Measurements from ENCODE around the gene FRAS1.

Gene FRAS1

GRCh38 chr4:78065508-78066192, 8.5 kb downstream of the FRAS1 start:
- Histone ChIP-seq H3K4me3 (ENCODE audit: low read depth in 1 of 2, low read length in 2 of 2) (no peak overlapping the region), H3K9ac (ENCODE audit: low read depth, low read length) (no peak overlapping the region), H3K79me2 (ENCODE audit: insufficient read depth, low read length) (no peaks in the 10 kb centered on the region), H3K27me3 (ENCODE audit: insufficient read depth, low read length, poor library complexity) (peaks cover 4% of the 10 kb centered on the region), H2AFZ (ENCODE audit: low read depth, low read length) (no peak overlapping the region), H3K9me3 (ENCODE audit: insufficient read depth, low read length, severe bottlenecking) (no peaks in the 10 kb centered on the region), H3K36me3 (ENCODE audit: insufficient read depth, low read length) (no peaks in the 10 kb centered on the region), H4K20me1 (ENCODE audit: insufficient read depth, low read length) (no peaks in the 10 kb centered on the region), H3K27ac (ENCODE audit: low read length) (no peak overlapping the region), H3K4me2 (ENCODE audit: insufficient read depth, low read length) (no peak overlapping the region), H3K4me1 (ENCODE audit: insufficient read depth, low read length) (no peaks in the 10 kb centered on the region)
- DNase-seq (no peak), ATAC-seq (ENCODE audit: insufficient read depth, low read depth) (no peak)
- TF ChIP-seq CTCF (IDR thresholded peaks at IDR 0.05; ENCODE audit: borderline replicate concordance, extremely low read depth, low read length, poor library complexity, severe bottlenecking), result no peak
- no peak for TF ChIP-seq EZH2 (IDR thresholded peaks at IDR 0.05; ENCODE audit: borderline replicate concordance, low read depth, low read length, severe bottlenecking)

GRCh38 chr4:78068481-78068880, 11.4 kb downstream of the FRAS1 start:
- no peaks in the 10 kb centered on the region for H3K79me2 ChIP-seq (ENCODE audit: insufficient read depth, low read length)
- no peaks in the 10 kb centered on the region for H3K9me3 ChIP-seq (ENCODE audit: insufficient read depth, low read length, severe bottlenecking)
- DNase-seq (no peak), ATAC-seq (ENCODE audit: insufficient read depth, low read depth) (no peak)
- no peak overlapping the region for H3K9ac ChIP-seq (ENCODE audit: low read depth, low read length)
- H3K4me3 ChIP-seq (ENCODE audit: low read depth in 1 of 2, low read length in 2 of 2), result no peak overlapping the region
- H3K27ac ChIP-seq (ENCODE audit: low read length), result no peak overlapping the region
- TF ChIP-seq EZH2 (IDR thresholded peaks at IDR 0.05; ENCODE audit: borderline replicate concordance, low read depth, low read length, severe bottlenecking) (no peak), CTCF (IDR thresholded peaks at IDR 0.05; ENCODE audit: borderline replicate concordance, extremely low read depth, low read length, poor library complexity, severe bottlenecking) (no peak)
- no peak overlapping the region for H2AFZ ChIP-seq (ENCODE audit: low read depth, low read length)
- H3K4me2 ChIP-seq (ENCODE audit: insufficient read depth, low read length), result no peak overlapping the region
- no peaks in the 10 kb centered on the region for H3K36me3 ChIP-seq (ENCODE audit: insufficient read depth, low read length)
- H4K20me1 ChIP-seq (ENCODE audit: insufficient read depth, low read length), result no peaks in the 10 kb centered on the region
- no peaks in the 10 kb centered on the region for H3K27me3 ChIP-seq (ENCODE audit: insufficient read depth, low read length, poor library complexity)
- H3K4me1 ChIP-seq (ENCODE audit: insufficient read depth, low read length), result no peaks in the 10 kb centered on the region

GRCh38 chr4:78069319-78069718, 12.2 kb downstream of the FRAS1 start:
- H3K4me2 ChIP-seq (ENCODE audit: insufficient read depth, low read length), result no peak overlapping the region

More at GRCh38 chr4:78069319-78069718, 12.2 kb downstream of the FRAS1 start:
- no peak for TF ChIP-seq CTCF (IDR thresholded peaks at IDR 0.05; ENCODE audit: borderline replicate concordance, extremely low read depth, low read length, poor library complexity, severe bottlenecking)
- no peak for TF ChIP-seq EZH2 (IDR thresholded peaks at IDR 0.05; ENCODE audit: borderline replicate concordance, low read depth, low read length, severe bottlenecking)
- no peaks in the 10 kb centered on the region for H3K4me1 ChIP-seq (ENCODE audit: insufficient read depth, low read length)
- DNase-seq (no peak), ATAC-seq (ENCODE audit: insufficient read depth, low read depth) (no peak)
- no peaks in the 10 kb centered on the region for H3K79me2 ChIP-seq (ENCODE audit: insufficient read depth, low read length)
- no peak overlapping the region for H2AFZ ChIP-seq (ENCODE audit: low read depth, low read length)
- no peaks in the 10 kb centered on the region for H4K20me1 ChIP-seq (ENCODE audit: insufficient read depth, low read length)
- H3K9ac ChIP-seq (ENCODE audit: low read depth, low read length), result no peak overlapping the region
- H3K27ac ChIP-seq (ENCODE audit: low read length), result no peak overlapping the region
- no peaks in the 10 kb centered on the region for H3K36me3 ChIP-seq (ENCODE audit: insufficient read depth, low read length)
- H3K4me3 ChIP-seq (ENCODE audit: low read depth in 1 of 2, low read length in 2 of 2), result no peak overlapping the region
- H3K27me3 ChIP-seq (ENCODE audit: insufficient read depth, low read length, poor library complexity), result no peaks in the 10 kb centered on the region
- H3K9me3 ChIP-seq (ENCODE audit: insufficient read depth, low read length, severe bottlenecking), result no peaks in the 10 kb centered on the region

All from DND-41 (cell line).